HTERT RPE-1 (cell line): Measurements from ENCODE around the gene P4HTM.

Source experiments
- in situ Hi-C: fragments of 300-500 bp; cut with MboI; formaldehyde crosslinking; loops from 4 replicates; pipeline ENCODE4 v1.14.3; 2020; ENCODE audit warnings: low sequenced_read_pairs

P4HTM gene

DNA sequence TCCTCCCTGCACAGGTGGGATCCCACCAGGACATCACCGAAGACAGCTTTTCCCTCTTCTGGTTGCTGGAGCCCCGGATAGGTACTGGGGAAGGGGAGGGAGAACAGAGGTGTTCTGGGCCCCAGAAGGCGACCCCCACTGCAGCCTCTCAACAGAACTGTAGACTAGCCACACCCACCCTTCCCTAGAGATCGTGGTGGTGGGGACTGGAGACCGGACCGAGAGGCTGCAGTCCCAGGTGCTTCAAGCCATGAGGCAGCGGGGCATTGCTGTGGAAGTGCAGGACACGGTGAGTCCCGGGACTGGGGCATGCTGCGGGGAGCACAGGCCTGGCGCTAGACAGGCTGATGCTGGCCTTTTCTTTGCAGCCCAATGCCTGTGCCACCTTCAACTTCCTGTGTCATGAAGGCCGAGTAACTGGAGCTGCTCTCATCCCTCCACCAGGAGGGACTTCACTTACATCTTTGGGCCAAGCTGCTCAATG is 32.7 kb downstream of the P4HTM start:
- in situ Hi-C loops = no loop called here

DNA sequence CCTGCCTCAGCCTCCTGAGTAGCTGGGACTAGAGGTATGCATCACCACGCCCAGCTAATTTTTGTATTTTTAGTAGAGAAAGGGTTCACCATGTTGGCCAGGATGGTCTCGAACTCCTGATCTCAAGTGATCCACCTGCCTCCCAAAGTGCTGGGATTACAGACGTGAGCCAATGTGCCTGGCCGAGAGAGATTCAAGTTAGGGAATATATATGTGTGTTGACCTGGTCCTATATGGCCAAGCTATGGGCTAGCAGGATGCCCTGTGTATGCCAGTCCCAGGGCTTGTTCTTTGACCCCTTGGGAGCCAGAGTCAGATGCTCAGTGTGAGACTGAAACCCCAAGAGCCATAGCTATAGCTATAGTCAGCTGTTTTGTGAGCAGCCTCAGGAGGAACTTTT is 33.7 kb downstream of the P4HTM start:
- in situ Hi-C loops = no loop called here

DNA sequence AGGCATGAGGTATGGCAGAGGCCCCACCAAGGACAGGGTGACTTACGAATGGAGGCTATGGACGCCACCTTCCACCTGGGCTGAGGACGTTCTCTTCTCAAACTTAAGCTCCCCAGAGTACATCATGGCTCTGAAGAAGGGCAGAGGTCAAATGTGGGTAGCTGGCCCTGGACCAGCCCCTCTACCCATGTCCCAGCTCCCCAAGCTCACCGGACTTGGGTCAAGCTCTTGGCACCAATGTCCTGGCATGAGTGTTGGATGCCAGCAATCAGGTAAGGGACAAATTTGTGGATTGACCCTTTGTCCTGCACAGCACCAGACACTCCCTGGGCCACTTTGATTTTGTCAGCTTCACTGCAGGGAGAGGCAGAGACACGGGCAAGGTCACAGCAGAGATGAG is 34.4 kb downstream of the P4HTM start:
- in situ Hi-C loops = no loop called here

DNA sequence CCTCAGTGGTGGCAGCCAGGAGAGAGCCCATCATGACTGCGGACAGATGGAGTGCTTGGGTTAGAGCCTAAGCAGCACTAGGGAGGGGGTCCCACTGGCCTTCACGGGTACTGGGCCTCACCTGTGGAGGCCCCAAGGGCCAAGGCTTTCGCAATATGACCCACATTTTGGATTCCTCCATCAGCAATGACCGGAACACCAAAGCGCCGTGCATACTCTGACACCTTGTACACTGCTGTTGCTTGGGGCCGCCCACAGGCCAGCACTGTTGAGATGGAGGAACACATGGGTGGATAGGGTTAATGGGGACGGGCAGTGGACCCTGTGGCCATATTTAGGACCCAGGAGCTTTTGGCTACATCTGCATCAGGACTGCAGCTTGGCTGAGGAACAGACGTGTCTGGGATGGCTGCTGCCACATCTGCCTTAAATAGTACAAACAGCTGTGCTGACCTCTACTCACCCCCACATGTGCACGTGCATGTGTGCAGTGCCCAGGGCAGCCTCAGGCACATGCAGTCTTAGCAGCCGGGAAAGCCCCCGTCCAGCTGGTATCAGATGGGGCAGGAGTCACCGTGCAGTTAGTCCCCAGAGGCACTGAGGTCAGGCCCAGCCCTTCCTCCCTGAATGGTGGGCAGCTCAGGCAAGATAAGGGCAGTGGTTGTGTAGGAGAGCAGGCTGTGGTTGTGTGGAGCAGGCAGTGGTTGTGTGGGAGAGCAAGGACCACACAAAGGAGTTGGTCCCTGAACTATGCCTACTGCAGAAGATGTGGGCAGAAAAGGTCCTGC is 35.2 kb downstream of the P4HTM start:
- in situ Hi-C loops = no loop called here

DNA sequence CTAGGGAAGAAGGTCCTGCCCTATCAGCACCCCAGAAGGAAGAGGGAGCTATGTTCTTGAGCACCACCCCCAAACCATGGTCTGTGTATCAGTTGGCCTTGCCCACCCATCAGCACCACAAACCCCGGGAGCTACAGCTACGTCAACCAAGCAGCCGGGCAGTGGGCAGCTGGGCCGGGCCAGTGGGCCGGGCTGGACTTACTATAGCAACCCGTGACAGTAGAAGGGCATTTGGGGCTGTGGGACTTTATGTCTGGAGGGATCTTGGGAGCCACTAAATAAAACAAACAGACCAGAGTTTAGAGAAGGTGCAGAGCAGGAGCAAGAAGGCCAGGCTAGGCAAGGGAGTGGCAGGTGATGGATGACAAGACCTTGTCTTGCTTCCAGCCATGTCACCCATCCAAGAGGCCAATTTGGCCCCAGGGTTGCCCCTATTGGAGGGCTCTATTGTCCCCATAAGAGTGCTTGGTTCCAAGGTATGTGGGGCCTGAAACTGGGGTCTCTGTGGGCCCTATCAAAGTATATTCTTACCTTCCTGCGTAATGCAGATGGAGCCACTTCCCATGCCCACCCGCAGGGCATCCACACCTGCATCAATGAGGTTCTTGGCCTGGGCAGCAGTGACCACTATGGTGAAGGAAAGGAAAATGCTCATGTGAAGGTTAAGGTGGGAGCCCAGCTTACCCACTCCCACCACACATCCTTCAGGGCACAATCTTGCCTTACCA is 35.9 kb downstream of the P4HTM start:
- in situ Hi-C loops = no loop called here

DNA sequence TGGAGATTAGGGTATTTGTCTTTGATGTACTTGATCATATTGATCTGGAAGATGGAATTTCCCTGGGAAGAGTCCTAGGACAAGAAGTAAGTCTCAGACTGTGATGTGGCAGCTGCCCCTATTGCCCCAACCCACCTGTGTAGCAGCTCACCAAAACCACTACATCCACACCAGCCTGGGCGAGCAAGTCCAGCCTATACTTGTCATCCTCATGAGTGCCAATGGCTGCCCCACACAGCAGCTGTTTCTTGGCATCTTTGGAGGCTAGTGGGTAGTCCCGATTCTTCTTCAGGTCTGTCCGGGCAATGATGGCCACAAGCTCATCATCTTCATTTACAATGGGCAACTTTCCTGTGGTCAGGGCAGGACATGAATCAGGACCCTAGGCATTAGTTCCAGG is 36.5 kb downstream of the P4HTM start:
- in situ Hi-C loops = no loop called here

DNA sequence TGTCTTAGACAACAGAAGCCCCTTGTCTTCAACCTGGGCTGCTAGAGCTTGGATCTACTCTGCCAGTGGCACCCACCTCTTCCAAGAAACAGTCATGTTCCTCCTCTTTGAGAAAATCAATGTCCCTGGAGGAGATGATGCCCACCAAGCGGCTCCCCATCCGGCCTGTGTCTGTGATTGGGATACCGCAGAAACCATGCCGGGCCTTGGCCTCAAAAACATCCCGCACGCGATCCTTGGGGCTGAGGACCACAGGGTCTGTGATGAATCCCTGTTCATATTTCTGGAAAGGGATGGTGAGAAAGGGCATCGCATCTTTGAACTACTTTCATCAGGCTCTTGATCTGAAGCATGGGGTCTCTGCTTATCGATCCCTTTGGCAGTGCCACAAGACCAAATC is 37.6 kb downstream of the P4HTM start:
- in situ Hi-C loops = no loop called here

DNA sequence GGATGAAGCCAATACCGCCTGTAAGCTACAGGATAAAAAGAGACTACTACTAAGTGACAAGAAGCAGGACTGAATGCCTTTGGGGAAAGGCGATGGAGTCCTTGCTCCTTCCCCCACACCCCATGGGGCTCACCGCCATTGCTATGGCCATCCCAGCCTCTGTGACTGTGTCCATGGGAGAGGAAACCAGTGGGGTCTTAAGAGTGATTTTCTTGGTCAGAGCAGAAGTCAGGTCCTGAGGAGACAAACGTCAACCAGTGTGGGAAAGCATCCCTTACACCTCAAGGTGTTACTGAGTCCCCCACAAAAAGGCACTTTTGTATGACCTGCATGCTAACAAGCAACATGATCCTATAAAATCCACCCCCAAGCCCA is 38.2 kb downstream of the P4HTM start:
- in situ Hi-C loops = no loop called here

DNA sequence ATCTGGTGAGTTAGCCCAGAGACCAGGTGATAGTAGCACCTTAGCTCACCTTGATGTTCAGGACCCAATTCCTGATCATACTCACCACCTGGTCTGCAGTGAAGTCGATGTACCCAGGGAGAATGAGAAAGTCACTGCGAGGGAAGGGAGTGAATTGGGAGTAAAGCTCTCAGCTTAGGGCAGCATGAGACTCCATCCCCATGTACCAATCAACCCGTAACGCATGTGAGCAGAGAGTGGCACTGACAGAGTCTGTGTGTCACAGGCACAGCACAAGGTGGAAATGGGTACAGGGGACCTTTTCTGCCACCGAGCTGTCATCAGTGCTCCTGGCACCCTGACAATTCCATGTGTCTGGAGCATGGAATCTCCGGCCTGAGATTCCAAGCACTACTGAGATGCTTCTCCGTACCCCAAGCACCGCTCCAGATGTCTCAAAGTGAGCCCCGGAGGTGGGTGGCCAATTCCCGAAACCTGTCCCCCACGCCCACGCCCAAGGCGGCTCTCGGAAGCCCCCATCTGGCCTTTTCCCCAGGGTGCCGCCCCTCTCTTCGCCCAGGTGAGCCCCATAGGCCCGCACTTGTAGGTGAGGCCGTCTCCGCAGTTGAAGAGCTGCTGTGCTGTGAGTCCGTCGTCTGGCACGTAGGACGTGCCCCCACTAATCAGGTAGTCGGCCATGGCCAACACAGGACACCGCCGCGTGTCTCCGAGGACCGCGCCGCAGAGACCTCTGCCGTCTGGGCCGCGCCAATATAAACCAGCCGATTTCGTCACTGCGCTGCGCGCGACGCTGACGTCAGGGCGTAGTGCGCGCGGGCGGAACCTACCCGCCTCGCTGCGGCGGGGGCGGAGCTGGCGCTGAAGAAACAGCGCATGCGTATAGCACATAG is 38.9 kb downstream of the P4HTM start, which contains the start of gene IMPDH2:
Gene IMPDH2 (minus strand): TSS at position 726 of the 890 bp plus-strand sequence. CDS start 48 bp downstream, at position 678.
- in situ Hi-C loops = no loop called here

DNA sequence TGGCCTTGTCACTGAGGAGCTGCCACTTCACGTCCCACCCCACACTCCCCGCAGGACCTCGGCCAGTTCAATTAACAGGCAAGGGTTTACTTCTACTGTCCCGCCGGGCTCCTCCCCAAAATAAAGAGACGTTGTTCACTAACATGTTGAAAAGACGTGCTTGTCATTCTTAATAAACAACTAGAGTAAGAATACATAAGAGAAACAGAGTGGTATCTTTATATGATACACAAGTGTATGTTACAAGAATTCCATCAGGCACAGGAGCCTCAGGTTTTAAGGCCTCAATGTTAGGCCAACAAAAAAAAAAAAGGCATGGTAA is 39.5 kb downstream of the P4HTM start:
- in situ Hi-C loops = no loop called here

DNA sequence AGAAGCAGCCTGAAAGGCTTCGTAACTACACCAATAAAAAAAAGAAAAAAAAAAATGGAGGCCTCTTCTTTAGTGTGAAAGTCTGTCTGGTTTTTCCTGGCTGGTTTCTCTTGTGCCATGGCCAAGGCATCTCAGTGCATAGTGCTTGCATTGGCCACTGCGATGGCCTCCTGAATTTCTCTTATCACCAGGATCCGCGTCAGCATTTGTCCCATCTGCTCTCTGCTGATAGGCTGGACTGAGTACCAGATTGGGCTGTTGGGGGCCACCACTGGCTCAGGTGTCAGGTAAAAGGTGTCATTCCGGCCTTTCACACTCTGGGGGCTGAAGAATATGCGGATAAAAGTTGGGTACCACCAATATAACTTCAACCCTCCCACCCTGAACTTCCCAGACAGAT is 40.3 kb downstream of the P4HTM start:
- in situ Hi-C loops = no loop called here

DNA sequence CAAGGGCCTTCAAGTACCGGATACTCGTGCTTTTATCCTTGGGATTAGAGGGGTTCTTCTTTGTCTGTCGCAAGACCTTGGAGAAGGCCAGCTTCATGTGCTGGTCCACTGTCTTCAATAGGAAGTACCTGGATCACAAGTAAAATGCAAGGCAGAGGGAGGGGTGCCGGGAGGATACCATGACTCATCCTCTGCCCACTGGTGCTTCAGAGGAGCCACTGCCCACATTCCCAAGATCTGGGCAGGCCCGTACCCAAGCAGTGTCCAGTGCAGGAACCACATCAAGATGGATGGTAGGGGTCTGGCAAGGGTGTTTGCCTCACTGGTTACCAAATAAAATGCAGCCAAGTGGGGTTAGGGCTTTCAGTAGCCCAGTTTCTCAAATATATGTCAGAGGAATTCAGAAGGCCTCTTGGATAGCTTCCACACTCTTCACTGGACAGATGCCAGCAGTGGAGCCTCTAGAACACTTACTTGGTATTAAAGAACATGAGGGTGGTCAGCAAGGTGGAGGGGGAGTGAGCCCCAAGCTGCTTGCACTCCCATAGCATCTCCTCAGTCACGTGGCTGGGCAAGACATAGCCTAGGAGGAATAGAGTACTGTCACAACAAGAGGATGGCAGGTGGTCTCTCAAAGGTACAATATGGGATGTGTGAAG is 42.7 kb downstream of the P4HTM start:
- in situ Hi-C loops = no loop called here

DNA sequence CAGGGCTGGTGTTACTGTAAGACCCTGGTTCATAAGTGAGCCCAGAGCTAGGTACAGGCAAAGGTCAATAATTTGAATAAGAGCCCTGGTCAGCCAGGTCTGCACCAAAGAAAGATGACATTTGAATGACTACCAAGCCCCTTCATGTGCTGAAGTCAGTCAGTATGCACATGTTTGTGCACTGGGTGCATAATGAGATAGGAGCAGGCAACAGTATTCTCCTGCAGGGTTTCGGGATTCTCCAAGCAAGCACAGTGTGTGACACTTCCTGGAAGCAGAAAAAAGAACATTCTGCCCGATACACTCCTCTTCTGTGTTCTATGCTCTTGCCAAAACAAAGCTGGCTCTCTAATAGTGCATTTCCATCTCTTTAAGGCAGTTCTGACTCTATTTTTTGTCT is 44.6 kb downstream of the P4HTM start:
- in situ Hi-C loops = no loop called here

DNA sequence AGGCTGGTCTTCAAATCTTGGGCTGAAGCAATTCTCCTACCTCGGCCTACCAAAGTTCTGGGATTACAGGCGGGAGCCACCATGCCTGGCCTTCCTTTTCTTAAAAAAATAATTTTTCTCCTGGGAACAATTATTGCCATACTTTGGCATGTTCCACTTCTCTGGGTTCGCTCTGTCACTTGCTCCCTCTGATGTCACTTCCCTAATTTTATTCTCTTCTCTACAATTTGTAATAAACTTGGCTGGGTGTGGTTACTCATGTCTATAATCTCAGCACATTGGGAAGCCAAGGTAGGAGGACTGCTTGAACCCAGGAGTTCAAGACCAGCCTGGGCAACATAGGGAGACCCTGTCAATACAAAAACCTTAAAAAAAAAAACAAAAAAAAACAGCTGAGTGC is 45.2 kb downstream of the P4HTM start:
- in situ Hi-C loops = no loop called here

DNA sequence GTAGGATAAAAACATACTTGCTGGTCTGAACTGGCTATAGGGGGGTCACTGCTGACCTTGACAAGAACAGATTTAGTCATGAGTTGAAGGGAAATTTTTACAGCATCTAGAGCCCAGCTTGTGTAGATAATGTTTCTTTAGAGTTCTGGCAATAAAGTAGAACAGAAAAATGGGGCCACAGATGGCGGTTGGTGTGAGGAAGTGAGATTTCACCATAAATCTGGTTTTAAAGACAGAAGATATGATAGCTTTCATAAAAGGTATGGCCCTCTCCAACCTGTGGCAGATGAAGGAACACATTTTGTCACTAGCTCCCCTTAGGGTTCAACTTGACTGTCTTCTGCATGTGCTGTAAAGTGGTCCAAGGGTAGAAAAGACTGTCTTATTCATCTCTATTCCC is 63.5 kb downstream of the P4HTM start:
- in situ Hi-C loops = no loop called here

DNA sequence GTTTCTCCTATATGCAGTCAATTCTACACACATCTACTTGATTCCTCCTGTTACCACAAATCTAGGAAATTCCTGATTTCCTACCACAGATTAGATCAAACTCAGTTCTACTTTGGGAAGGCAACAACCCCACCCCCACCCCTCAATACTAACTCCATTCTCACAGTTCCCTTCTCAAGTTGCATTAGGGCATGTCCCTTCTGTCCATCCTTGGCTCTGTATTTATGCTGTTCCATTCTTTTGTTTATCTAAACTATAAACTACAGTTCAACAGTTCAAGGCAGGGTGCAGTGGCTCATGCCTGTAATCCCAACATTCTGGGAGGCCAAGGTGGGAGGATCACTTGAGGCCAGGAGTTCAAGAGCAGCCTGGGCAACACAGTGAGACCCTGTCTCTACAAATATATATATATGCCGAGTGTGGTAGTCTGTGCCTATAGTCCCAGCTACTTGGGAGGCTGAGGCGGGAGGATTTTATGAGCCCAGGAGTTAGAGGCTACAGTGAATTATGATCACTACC is 64.4 kb downstream of the P4HTM start:
- in situ Hi-C loops = no loop called here
